Astrocyte of the spinal cord (primary cell): Measurements from ENCODE around the gene HHIPL1.

Experiments
- DNase-seq: peaks from one replicate; pipeline ENCODE4 v3.0.0; 2011; ENCODE audit warnings: low read depth, low spot score
- H3K4me3 ChIP-seq: 2 replicates; pipeline ENCODE4 v1.5.1; 2011; ENCODE audit warnings: low read depth, mild to moderate bottlenecking, low read length, moderate library complexity
- in situ Hi-C: cut with HindIII; loops from 2 replicates; pipeline ENCODE4 v1.10.0; 2017; ENCODE audit warnings: low sequenced_read_pairs
- TF ChIP-seq, protein P1 (sequence below): IDR thresholded peaks from 2 replicates; pipeline ENCODE4 v1.5.1; 2012; ENCODE audit warnings: low read depth, mild to moderate bottlenecking, low read length, inconsistent platforms

Gene HHIPL1

DNA sequence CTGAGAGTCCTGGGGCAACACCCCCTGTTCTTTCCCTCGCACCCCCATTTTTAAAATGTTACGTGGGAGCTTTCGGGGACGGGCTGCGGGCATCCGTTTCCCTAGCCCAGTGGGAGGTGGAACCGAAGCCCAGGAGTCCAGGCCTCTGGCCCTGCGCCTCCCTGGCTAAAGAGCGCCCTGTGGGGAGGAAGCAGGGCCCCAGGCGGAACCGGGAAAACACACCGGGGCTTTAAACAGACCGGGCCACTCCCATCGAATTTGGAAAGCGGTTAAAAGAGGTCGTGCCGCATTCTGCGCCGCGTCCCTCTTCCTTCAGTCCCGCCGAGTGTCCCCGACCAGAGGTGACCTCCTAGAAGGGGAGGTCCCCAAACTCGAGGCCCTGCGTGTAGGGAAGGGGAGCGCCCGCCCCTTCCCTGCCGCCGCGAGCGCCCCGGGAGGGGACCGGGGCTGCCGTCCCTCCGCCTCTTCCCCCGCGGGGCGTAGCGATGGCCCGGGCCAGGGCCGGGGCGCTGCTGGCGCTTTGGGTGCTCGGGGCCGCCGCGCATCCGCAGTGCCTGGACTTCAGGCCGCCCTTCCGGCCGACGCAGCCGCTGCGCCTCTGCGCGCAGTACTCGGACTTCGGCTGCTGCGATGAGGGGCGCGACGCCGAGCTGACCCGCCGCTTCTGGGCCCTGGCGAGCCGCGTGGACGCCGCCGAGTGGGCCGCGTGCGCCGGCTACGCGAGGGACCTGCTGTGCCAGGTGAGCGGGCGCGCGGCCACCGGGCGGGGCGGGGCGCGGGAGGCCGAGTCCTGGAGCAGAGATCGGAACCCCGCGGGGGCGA lies at the start of gene HHIPL1:
Gene HHIPL1, plus strand, starts transcription at position 407 of the 822 bp plus-strand sequence. Its CDS starts 79 bp downstream, at position 486.
- no peak for DNase-seq
- TF ChIP-seq, protein P1, sequence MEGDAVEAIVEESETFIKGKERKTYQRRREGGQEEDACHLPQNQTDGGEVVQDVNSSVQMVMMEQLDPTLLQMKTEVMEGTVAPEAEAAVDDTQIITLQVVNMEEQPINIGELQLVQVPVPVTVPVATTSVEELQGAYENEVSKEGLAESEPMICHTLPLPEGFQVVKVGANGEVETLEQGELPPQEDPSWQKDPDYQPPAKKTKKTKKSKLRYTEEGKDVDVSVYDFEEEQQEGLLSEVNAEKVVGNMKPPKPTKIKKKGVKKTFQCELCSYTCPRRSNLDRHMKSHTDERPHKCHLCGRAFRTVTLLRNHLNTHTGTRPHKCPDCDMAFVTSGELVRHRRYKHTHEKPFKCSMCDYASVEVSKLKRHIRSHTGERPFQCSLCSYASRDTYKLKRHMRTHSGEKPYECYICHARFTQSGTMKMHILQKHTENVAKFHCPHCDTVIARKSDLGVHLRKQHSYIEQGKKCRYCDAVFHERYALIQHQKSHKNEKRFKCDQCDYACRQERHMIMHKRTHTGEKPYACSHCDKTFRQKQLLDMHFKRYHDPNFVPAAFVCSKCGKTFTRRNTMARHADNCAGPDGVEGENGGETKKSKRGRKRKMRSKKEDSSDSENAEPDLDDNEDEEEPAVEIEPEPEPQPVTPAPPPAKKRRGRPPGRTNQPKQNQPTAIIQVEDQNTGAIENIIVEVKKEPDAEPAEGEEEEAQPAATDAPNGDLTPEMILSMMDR: no peak
- peak within 1 kb of the TSS; percentile 18 for H3K4me3 ChIP-seq
- in situ Hi-C loops: no loop called here

GRCh38 chr14:99595524-99595923 lies 49.4 kb upstream of the HHIPL1 start:
- no peak for DNase-seq
- TF ChIP-seq, protein P1: no peak
- in situ Hi-C loops: no loop called here
- H3K4me3 ChIP-seq: no peak overlapping the region

- no peak overlapping the region for H3K4me3 ChIP-seq
- in situ Hi-C loops: no loop called here
- TF ChIP-seq, protein P1: no peak
- DNase-seq: no peak
These were observed 48.8 kb upstream of the HHIPL1 start for GRCh38 chr14:99596071-99596627.

DNA sequence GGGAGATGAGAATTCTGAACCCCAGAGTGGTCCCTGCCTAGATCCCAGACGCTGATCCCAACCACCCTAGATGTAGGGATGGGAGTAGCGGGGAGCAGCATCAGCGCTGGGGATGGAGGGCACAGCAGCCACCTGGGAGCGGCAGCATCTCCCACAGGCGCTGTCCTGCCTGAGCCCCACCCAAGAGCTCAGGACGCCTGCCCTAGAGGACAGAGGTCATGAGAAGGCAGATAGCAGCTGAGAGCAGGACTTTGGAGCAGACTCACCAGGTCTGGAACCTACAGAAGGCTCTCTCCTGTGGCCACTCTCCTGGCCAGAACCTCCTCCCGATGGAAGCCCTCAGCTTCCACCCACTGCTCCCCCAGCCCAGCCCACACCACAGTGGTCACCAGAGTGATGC lies 48.2 kb upstream of the HHIPL1 start:
- no peak overlapping the region for H3K4me3 ChIP-seq
- no peak for DNase-seq
- in situ Hi-C loops: no loop called here
- TF ChIP-seq, protein P1: no peak

- H3K4me3 ChIP-seq: no peak overlapping the region
- in situ Hi-C loops: no loop called here
- TF ChIP-seq, protein P1: no peak
- DNase-seq: no peak
These were observed 46.9 kb upstream of the HHIPL1 start for GRCh38 chr14:99597911-99598600.

DNA sequence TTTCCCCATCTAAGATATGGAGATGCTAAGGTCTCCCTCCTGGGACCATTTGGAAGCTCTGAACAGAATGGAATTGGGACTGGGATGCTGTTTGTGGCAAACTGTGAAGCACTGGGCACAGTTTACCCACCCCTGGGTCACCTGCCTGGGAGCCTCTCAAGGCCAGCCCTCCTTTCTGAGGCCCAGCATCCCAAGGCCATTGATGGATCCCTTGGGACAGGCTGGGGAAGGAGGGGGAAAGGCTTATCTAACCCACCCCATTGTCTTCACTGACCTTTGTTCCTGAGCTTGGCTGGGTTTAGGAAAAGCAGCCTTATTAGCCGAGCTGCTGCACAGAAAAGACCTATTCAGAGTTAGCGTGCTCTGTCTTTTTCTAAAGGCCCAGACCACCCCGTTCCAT lies 46.2 kb upstream of the HHIPL1 start:
- in situ Hi-C loops: no loop called here
- H3K4me3 ChIP-seq: no peak overlapping the region
- TF ChIP-seq, protein P1: no peak
- no peak for DNase-seq
